8988T (cell line): ENCODE measurements around the gene PRDX1.
"Not testable (repeated sequence)": the region's sequence is repeated elsewhere in the genome, so short reads cannot be mapped to it uniquely, and the experiment has no call there.

ENCODE experiments used
- DNase-seq: peaks from one replicate; pipeline ENCODE4 v3.0.0; 2011

Gene PRDX1

DNA sequence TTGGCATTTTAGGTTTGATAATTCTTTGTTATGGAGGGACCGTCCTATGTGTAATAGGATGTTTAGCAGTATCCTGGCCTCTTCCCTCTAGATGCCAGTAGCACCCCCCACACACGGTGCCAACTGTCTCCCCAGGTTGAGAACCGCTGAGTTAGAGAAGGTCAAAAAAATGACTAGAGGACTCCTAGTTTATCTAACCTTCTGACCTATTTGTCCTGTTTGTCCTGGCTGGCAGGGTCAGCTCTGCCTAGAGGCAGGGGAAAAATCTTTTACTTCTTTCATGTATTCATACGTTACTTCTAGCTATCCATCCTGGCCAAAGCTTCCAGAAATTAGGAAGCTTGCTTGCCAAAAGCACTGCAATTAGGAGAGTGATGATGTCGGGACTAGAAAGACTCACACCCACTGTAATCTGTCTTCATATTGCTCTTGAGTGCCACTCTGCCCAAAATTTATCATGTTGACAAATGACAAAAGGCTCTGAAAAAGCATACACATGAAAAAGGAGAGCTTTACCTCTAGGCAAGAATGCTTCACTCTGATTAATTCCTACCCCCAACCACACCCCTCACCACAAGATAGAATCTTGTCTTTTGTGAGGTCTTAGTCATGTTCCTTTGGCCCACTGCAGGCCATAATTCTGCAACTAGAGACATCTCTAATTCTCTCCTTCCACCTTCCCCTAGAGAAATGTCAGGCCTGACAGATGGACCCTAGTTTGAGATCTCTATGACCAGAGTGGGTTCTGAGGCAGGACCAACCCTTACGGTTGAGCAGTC, 14.5 kb upstream of the PRDX1 start:
- DNase-seq: no peak

DNA sequence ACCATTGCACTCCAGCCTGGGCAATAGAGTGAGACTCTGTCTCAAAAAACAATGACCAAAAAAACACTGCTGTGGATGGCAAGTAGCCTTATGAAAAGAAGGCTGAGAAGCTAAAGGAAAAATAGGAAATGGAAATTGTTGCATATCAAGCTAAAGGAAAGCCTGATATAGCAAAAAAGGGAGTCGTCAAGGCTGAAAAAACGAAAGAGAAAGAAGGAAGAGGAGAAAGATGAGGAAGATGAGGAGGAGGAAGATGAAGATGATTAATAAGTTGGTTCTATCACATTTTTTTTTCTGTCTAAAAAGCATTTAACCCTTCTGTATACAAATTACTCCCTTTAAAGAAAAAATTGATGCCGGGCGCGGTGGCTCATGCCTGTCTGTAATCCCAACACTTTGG, 10.2 kb upstream of the PRDX1 start:
- DNase-seq: no peak

DNA sequence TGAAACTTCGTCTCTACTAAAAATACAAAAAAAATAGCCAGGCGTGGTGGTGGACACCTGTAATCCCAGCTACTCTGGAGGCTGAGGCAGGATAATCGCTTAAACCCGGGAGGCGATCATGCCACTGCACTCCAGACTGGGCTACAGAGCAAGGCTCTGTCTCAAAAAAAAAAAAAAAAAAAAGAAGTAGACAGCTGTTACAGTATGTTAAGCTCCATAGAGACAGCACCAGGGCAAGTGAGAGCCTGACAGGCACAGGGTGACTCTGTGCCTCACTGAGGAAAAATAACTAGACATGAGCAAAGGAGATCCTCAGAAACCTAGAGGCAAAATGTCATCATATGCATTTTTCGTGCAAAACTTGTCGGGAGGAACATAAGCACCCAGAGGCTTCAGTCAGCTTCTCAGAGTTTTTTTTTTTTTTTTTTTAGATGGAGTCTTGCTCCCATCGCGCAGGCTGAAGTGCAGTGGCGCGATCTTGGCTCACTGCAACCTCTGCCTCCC, 9.0 kb upstream of the PRDX1 start:
- DNase-seq: no peak

DNA sequence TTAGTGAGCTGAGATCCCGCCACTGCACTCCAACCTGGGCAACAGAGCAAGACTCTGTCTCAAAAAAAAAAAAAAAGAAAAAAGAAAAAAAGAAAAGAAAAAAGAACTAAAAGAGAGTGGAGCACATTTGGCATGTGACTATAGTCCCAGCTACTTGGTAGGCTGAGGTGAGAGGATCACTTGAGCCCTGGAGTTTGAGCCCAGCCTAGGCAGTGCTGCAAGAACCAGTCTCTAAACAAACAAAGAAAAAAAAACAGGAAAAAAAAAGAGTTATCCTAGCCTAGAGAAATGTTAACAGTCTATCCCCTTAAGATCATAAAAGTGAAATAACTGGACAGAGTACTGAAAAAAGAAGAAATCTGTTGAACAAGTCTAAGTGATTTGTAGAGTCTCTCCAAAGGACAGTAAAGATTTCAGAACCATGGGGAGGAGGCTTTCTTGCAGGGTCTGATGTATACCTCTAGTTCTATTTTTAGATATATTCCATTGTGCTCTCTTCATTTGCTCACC, 4.5 kb upstream of the PRDX1 start:
- no peak for DNase-seq

DNA sequence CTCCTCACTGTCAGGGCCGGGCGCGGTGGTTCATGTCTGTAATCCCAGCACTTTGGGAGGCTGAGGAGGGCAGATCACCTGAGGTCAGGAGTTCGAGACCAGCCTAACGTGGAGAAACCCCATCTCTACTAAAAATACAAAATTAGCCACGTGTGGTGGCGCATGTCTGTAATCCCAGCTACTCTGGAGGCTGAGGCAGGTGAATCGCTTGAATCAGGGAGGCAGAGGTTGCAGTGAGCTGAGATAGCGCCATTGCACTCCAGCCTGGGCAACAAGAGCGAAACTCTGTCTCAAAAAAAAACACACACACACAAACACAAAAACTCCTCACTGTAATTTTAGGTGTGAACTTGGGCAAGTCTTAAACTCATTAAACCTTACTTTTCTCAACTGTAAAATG, 2.3 kb upstream of the PRDX1 start:
- DNase-seq: not testable (repeated sequence)

DNA sequence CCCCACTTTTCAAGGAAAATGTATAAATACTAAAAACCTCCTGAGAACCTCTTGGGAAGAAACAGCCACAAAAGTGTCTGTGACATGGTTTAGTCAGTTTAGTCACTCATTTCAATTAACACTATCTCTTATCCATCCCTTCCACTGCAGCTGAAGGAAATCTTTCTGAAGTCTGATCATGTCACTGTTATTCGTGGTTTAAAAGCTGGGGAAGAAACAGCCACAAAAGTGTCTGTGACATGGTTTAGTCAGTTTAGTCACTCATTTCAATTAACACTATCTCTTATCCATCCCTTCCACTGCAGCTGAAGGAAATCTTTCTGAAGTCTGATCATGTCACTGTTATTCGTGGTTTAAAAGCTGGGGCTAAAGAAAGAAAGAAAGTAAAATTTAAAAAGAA, 1.8 kb upstream of the PRDX1 start:
- not testable (repeated sequence) for DNase-seq

DNA sequence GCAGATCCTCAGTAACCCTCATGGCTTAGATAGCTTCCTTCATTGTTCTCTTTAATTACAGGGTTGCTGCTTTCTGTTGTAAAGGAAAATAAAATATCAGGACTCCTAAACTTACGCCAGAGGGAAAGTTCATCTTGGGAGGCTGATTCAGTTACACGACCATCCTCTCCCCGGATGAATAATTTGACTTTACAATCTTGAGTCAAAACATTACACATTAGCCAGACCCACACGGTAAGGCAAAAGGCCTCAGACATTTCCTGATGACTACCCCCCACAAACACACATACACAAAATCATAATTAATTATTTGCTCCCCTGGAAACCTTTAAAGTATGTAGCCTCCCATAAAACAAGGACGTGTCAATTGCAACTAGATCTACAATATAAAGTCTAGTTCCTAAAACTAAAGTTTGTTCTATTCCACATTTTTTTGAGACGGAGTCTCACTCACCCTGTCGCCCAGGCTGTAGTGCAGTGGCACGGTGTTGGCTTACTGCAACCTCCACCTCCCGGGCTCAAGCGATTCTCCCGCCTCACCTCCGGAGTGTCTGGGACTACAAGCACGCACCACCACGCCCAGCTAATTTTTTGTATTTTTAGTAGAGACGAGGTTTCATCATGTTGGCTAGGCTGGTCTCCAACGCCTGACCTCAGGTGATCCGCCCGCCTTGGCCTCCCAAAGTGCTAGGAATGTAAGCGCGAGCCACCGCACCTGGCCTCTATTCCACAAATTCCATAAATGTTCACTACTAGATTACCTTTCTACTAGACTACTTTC, 830 bp upstream of the PRDX1 start:
- DNase-seq: no peak

DNA sequence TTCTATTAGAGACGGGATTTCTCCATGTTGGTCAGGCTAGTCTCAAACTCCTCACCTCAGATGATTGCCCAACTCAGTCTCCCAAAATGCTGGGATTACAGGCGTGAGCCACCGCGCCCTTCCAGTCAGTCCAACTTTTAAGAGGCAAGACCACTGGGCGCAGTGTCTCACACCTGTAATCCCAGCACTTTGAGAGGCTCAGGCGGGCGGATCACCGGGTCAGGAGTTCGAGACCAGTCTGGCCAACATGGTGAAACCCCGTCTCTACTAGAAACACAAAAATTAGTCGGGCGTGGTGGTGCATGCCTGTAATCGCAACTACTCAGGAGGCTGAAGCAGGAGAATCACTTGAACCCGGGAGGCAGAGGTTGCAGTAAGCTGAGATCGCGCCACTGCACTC, 1.9 kb downstream of the PRDX1 start:
- not testable (repeated sequence) for DNase-seq

DNA sequence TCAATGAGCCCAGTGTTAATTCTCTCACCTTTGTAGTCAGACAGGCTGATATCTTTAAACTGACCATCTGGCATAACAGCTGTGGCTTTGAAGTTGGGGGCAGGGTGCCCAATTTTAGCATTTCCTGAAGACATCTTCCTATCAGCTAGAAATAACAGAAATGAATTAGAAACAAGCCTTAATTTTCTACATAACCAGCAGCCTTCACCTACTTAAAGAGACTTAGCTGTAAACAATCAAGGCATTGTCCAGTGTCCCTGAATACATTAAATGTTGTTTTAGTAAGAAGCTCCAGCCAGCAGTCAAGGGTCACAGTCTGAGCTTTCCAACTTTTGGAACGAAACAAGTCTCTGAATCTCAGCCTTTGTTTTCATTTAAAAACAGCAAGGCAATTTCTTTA, 2.8 kb downstream of the PRDX1 start:
- no peak for DNase-seq

DNA sequence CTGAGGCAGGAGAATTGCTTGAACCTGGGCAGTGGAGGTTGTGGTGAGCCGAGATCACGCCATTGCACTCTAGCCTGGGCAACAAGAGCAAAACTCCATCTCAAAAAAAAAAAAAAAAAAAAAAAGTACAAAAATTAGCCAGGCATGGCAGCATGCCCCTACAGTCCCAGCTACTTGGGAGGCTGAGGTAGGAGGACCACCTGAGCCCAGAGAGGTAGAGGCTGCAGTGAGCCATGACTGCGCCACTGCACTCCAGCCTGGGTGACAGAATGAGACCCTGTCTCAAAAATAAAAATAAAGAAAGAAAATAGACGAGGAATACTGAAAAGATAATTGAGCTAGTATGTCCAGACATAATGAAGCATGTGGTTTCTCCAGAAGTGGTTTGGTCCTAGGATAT, 3.3 kb downstream of the PRDX1 start:
- DNase-seq: not testable (repeated sequence)

DNA sequence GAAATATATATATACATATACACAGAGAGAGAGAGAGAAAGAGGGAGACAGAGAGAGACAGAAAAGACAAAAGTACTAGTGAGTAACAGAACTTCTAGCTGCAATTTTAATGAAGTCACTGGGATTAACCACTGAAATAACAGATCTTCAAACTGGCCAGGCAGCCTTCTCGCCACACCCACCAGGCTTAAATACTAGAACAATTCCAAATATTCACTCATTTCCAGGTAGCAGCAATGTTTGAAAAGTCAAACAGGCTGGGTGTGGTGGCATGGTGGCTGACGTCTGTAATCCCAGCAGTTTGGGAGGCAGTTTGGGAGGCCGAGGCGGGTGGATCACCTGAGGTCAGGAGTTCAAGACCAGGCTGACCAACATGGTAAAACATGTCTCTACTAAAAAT, 5.2 kb downstream of the PRDX1 start:
- DNase-seq: no peak

DNA sequence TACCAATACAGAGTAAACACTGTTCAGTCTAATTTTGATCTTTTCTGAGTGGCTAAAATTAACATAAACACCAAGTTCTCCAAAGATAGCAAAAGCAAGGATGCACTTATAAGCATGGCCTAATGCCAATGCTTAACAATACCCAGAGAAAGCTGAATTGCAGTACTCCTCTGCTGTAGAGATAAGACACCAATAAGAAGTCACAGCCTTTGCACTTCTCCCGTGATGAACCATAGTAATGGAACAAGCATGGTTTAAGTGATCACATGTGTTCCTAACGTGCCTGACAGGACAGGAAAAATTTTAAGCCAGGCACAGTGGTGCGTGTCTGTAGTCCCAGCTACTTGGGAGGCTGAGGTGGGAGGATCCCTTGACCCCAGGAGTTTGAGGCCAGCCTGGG, 5.6 kb downstream of the PRDX1 start:
- DNase-seq: no peak

DNA sequence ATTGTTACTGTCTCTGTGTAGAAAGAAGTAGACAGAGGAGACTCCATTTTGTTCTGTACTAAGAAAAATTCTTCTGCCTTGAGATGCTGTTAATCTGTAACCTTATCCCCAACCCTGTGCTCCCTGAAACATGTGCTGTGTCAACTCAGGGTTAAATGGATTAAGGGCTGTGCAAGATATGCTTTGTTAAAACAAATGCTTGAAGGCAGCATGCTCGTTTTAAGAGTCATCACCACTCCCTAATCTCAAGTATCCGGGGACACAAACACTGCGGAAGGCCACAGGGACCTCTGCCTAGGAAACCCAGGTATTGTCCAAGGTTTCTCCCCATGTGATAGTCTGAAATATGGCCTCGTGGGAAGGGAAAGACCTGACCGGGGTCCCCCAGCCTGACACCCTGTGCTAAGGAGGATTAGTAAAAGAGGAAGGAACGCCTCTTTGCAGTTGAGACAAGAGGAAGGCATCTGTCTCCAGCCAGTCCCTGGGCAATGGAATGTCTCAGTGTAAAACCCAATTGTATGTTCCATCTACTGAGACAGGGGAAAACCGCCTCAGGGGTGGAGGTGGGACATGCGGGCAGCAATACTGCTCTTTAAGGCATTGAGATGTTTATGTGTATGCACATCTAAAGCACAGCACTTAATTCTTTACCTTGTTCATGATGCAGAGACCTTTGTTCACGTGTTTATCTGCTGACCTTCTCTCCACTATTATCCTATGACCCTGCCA, 8.0 kb downstream of the PRDX1 start:
- not testable (repeated sequence) for DNase-seq

DNA sequence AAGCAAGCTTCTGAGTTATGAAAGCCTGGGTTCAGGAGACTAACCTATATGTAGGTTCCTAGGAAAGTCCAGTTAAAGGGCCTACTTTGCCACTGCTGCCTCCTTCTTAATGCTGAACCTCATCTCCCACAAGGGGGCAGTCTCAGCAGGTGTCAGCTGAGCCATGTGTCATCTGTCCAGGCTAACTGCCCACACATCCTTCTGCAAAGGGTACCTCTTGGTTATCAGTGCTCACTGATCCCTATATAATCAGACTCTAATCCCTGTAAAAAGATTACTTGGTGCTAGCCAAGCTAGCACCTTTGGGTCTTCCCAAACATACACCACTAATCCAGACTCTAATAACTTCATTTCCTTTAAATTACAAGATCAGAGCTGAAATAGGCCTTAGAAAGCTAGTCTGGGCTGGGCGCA, 9.0 kb downstream of the PRDX1 start:
- DNase-seq: no peak

DNA sequence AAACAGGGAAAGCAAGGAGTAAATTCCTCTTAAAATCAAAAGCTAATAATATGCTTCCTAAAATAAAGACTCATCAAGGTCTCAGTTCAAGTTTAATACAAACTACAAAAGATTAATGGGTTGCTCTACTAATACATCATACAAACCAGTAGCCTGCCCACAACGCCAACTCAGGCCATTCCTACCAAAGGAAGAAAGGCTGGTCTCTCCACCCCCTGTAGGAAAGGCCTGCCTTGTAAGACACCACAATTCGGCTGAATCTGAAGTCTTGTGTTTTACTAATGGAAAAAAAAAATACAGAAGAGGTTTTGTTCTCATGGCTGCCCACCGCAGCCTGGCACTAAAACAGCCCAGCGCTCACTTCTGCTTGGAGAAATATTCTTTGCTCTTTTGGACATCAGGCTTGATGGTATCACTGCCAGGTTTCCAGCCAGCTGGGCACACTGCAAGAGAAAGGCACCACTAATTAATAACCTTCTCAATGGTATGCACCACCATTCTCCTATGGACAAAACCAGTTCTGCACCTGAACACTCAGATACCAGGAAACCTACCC, 10.6 kb downstream of the PRDX1 start:
- DNase-seq: no peak

DNA sequence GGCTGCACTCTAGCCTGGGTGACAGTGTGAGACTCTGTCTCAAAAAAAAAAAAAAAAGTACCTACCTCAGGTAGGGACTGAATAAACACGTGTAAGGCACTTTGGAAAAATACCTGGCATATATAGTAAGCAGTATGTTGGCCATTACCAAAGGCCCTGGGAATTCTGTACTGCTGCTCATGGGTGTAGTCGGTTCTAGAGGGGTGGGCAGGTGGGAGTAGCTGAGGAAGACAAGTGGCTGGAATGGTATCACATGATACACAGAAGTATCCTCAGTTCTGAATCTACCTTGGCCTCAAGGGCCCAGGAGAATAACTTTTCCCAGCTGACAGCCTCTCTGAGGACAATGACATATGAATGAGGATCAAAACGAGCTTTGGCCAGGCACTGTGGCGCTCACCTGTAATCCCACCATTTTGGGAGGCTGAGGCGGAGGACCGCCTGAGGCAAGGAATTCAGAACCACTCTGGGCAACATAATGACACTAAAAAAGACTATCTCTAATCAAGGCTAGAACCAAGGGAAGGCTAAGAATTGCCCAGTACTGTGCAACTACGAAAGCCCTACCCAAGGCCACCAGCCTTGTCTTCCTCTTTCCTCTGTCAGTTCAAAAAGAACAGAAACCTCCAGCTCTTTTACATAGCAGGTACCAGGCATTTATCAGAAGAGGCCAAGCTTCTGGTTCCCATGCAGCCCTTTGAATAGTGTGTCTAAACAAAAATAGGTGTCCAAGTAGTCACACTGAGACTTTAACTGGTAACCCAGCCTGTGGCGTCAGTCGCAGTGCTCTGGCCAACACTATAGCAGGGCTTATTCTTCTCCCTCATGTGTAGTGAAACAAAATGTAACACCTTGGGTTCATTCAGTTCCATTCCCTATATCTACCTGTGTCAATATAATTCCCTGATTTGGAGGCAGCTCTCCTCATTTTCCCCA, 11.4 kb downstream of the PRDX1 start:
- DNase-seq: no peak

DNA sequence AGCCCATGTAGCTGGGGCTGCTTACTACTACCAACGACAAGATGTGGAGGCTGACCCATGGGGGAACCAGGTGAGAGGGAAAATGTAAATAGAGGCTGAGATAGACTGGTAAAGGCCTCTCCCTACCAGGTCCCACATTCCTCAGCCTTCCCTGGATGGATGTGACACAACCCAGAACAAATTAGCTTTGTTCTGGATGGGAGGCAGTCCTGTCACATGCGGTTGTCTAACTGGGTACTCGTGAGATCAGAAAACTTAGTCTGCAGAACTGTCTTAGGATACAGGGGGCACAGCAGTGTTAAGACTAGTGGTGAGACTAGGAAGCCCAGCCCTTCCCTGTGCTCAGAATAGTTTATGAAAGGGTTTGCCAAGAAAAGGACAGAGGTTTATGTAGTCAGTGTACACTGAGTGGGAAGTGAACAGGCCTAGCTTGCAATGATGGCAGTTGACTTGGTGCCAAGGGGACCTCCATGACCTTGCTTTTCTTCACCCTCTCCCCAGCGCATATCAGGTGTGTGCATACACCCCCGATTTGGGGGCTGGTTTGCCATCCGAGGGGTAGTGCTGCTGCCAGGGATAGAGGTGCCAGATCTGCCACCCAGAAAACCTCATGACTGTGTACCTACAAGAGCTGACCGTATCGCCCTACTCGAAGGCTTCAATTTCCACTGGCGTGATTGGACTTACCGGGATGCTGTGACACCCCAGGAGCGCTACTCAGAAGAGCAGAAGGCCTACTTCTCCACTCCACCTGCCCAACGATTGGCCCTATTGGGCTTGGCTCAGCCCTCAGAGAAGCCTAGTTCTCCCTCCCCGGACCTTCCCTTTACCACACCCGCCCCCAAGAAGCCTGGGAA, 13.2 kb downstream of the PRDX1 start:
- no peak for DNase-seq

DNA sequence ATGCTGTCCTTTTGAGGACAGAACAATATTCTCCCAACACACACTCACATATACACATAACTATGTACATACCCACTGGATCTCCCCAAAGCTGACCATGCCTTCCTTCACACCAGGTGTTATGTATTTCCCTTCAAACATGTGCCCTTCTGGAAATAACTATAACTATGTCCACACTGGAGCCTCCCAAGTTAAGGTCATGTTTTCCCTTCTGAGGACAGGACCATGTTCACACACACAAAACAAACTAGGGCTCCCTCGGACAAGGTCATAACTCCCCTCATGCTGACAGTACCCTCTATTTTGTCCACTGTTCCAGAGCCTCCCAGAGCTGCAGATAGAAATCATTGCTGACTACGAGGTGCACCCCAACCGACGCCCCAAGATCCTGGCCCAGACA, 13.8 kb downstream of the PRDX1 start:
- no peak for DNase-seq

DNA sequence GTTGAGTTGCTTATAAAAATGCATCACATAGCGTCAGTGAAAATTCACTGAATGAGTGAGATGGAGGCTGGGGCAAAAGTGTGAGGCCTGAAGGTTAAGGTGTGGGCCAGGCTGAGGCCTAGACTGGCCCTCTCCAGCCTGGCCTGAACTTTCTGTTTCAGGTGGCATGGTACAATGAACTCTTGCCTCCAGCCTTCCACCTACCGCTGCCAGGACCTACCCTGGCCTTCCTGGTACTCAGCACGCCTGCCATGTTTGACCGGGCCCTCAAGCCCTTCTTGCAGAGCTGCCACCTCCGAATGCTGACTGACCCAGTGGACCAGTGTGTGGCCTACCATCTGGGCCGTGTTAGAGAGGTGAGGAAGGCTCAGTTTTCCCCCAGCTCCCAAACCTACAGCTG, 14.5 kb downstream of the PRDX1 start:
- DNase-seq: no peak

DNA sequence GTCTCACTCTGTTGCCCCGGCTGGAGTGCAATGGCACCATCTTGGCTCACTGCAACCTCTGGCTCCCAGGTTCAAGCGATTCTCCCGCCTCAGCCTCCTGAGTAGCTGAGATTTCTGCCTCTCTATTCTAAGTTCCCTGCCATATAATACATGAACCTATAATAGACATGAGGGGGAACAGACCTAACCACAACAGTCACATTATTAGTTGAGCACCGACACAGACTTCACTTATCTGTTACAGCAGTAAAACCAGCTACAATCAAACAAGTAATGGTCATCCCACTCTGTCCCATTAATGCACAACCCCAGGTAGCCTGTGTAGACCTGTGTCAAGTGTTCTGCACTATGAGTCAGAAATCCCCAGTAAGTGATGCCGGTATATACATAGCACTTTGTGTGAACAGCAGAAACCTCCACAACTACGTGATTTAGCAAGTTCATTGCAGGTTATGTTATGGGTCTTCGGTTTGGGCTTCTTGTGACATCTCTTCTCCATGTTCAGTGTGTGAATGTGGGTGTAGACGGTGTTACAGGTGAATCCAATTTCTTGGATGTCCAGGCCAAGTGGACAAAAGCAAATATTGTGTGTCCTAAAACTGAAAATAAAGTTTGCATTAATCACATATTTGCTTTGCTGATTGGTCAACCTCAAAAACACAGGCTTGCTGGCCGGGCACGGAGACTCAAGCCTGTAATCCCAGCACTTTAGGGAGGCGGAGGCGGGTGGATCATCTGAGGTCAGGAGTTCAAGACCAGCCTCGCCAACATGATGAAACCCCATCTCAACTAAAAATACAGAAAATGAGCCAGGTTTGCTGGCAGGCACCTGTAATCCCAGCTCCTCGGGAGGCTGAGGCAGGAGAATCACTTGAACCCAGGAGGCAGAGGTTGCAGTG, 18.0 kb downstream of the PRDX1 start:
- no peak for DNase-seq
